GM04503 (cell line): ENCODE results near the gene HDAC11.
A peak's percentile ranks its signal among the peaks of the same experiment; 100 is the strongest.
"Not testable (repeated sequence)": the region's sequence is repeated elsewhere in the genome, so short reads cannot be mapped to it uniquely, and the experiment has no call there.

ENCODE experiments used
- DNase-seq: peaks from one replicate; pipeline ENCODE4 v3.0.0-alpha.2; 2012; ENCODE audit warnings: low read depth

Gene HDAC11, protein sequence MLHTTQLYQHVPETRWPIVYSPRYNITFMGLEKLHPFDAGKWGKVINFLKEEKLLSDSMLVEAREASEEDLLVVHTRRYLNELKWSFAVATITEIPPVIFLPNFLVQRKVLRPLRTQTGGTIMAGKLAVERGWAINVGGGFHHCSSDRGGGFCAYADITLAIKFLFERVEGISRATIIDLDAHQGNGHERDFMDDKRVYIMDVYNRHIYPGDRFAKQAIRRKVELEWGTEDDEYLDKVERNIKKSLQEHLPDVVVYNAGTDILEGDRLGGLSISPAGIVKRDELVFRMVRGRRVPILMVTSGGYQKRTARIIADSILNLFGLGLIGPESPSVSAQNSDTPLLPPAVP

DNA sequence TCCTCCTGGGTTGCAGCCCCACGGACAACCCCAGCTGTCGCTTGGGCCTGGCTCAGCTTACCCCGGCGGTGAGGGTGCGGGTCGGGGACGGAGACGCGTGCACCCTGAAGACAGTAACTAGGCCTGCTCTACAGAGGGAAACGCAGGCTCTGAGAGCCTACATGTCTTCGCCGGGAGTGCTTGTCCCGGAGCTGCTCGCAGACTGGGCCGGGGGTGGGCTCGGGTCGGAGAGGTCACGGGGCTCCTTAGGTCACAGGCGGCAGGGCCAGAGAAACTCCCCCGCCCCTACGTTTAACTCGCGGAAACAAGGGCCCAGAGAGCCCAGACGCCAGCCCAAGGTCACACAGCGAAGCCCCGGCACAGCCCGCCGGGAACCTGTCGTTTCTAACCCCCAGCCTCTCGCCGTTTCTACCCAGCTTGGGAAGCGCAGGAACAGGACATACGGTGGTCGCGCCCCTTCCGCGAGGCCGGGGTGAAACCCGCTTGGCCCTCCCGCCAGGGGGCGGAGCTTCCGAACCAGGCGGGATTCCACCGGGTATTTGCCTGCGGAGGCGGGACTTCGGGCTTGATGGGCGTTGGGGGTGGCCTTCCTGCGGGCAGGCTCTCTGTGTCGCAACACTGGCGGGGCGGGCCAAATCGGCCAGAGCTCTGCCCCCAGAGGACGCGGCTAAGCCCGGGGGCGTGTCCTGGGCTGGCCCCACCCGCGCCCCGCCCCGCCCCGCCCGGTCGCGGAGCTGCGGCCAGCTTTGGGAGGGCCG, at the start of gene HDAC11:
Gene HDAC11, plus strand, starts transcription at position 725 of the 758 bp plus-strand sequence. CDS start 42 bp downstream, outside the sequence.
- DNase-seq: peak; percentile 71

DNA sequence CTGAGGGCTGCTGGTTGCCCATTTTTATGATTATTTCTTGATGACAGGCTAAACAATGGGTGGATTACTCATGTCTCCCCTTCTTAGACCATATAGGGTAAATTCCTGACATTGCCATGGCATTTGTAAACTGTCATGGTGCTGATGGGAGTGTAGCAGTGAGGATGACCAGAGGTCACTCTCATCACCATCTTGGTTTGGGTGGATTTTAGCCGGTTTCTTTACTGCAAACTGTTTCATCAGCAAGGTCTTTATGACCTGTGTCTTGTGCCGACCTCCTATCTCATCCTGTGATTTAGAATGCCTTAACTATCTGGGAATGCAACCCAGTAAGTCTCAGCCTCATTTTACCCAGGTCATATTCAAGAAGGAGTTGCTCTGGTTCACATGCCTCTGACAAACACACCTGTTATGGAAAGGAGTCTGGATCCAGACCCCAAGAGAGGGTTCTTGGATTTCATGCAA, 49.7 kb upstream of the HDAC11 start:
- not testable (repeated sequence) for DNase-seq

DNA sequence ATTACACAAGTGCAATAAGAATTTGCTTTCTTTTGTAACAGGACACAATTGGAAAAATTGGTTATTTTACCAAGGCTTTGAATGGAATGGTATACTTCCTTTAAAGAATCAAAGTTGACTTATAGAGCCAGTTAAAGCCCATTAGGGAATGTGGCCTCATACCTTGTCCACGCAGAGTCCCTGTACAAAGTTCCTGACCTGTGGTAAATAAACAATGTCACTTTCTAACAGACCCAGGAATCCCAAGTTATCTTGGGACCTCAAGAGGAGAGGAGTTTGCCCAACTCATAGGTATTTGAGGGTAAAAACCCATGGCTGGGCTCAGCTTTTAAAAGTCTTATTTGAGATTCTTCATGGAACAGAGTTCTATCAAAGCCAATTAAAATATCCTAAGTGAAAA, 48.0 kb upstream of the HDAC11 start:
- DNase-seq: no peak

DNA sequence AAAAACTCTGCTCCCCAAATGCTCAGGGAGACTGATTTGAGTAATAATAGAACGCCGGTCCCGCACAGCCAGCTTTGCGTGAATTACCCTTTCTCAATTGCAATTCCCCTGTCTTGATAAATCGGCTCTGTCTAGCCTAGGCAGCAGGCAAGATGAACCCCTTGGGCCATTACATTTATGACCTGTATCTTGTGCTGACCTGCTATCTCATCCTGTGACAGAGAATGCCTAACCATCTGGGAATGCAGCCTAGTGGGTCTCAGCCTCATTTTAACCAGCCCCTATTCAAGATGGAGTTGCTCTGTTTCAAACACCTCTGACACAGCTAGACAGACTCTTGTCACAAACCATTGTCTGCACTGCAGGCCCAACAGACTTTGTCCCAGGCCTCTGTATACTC, 46.2 kb upstream of the HDAC11 start:
- DNase-seq: no peak

DNA sequence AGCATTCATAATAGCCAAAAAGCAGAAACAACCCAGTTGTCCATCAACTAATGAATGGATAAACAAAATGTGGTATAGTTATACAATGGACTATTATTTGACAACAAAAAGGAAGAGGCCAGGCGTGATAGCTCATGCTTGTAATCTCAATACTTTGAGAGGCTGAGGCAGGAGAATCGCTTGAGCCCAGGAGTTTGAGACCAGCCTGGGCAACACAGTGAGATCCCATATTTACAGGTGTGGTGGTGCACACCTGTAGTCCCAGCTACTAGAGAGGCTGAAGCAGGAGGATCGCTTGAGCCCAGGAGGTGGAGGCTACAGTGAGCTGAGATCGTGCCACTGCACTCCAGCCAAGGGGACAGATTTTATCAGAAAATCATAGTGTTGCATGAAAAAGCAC, 43.9 kb upstream of the HDAC11 start:
- not testable (repeated sequence) for DNase-seq

DNA sequence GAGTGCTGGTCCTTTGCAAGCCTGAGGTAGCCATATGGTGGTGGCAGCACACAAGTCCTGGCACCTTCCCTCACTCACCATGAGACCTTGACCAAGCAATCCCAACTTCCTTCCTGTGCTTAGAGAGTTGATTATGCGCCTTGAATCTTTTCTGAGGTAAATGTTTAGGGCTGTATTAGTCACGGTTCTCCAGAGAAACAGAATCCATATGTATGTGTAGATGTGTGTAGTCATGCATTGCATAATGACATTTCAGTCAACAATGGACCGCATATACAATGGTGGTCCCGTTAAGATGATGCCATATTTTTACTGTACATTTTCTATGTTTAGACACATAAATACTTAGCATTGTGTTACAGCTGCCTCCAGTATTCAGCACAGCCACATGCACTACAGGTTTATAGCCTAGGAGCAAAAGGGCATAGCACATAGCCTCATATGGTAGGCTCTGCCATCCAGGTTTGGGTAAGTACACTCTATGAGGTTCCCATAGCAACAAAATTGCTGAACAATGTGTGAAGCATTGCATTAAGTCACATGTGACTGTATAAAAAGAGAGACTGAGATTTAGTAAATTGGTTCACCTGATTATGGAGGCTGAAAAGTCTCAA, 39.8 kb upstream of the HDAC11 start:
- no peak for DNase-seq

DNA sequence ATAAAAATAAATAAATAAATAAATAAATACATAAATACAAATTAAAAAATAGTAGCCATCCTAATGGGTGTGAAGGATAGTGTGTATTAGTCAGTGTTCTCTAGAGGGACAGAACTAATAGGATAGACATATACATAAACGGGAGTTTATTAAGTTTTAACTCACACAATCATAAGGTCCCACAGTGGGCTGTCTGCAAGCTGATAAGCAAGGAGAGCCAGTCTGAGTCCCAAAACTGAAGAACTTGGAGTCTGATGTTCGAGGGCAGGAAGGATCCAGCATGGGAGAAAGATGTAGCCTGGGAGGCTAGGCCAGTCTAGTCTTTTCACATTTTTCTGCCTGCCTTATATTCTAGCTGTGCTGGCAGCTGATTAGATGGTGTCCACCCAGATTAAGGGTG, 37.2 kb upstream of the HDAC11 start:
- not testable (repeated sequence) for DNase-seq

DNA sequence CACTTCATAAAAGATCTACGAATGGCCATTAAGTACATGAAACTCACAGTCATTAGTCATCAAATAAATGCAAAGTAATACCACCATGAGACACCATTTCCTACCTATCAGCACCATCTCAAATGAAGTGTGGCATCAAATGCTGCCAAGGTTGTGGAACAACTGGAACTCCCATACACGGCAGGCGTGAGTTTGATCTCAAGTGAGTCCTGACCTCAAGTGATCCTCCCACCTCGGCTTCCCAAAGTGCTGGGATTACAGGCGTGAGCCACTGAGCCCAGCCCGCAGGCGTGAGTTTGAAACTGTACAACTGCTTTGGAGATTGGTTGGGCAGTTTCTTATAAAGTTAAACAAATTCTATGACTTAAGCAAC, 28.8 kb upstream of the HDAC11 start:
- DNase-seq: no peak

DNA sequence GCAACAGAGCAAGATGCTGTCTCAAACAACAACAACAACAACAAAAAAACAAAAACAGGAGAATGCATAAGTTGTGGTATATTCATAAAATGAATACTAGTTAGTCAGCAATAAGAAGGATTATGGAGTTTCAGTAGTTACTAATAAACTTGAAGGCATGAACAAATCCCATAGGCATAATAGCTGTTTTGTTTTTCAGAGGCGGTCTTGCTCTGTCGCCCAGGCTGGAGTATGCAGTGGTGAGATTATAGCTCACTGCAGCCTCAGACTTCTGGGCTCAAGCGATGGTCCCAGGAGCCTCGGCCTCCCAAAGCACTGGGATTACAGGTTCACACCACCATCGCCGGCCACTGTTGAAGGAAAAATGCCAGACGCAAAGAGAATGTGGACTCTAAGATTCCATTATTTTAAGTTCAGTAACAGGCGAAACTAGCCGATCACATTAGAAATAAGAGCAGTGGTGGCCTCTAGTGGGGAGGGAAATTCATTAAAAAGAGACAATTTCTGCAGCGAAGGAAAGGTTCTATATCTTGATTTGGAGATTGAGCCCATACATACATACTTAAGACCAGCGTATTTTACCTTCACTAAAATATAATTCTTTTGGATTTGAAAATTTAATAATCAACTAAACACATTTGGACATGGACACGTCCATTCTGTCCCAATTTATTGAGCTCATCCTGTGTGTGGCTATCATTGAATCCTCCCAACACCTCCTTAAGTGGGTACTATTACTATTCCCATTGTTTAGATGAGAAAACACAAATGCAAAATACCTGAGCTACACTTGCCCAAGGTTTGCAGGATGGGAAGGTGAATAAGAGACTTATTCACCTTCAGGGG, 27.4 kb upstream of the HDAC11 start:
- no peak for DNase-seq

DNA sequence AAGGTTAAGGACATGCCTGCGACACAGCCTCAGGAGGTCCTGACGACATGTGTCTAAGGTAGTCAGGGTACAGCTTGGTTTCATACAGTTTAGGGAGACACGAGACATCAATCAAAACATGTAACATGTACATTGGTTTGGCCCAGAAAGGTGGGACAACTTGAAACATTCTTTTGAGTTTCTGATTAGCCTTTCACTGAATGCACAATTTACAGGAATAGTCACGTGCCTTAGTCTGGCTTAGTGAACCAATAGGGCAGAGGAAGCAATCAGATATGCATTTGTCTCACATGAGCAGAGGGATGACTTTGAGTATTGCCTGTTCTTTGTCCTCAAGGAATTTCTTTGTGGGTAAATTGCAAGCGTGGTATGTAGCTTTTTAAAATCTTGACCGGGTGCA, 24.5 kb upstream of the HDAC11 start:
- DNase-seq: no peak

DNA sequence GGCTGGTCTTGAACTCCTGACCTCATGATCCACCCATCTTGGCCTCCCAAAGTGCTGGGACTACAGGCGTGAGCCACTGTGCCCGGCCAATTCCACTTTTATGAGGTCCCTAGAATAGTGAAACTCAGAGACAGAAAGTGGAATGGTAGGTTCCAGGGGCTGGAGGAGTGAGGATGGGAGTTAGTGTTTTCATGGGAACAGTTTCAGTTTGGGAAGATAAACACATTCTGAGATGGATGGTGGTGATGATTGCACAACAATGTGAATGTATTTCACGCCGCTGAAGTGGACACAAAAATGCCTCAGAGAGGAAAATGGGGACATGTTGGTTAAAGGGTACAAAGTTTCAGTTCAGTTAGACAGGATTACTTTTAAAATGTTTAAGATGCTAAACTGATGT, 22.5 kb upstream of the HDAC11 start:
- DNase-seq: no peak

DNA sequence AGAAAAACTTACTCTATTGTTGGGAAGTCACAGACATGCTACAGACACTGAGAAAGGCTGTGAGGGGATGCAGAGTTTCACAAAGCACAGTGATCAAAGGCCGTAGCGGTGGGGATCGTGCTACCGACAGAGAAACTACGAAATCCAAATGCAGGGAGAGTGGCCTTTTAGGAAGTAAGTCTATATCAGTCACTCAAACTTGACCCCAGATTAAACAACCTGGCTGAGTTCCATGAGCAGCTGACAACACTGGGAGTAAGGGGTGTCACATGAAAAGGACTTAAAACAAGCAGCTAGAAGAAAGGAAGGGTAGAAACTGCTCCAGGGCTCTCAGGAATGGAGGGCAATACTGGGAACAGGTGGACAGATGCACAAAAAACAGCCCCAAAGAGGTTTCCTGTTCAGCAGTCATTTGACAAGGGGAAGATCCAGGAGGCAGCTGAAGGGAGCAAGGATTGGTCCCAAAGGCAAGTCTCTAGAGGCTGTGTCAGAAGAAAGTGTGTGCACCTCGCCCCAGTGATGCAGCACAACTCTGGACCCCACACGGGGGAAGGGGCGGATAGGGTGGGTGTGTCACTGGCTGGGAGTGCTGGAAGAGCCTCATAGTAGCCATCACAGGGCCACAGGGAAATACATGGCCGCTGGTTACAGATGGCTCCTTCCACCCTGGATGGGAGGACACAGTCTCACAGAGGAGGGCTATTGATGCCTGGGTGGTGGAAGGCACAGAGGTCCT, 20.3 kb upstream of the HDAC11 start:
- DNase-seq: no peak

DNA sequence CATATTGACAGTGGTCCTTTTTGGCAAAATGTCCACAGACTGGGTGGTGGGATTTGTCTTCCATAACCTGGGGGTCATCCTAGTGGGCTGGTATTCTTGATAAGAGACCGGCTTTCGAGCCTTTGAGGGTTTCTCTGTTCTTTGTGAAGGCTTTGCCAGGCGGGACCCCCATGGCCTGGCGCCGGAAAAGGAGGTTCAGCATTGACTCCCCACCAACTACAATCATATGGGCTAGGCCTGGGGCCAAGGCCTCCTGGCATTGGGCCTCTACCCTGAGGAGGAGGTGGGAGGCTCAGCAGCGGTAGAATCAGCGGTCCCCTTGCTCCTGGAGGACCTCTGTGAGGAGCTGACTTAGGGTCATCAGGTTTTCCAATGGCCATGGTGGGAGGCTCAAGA, 19.8 kb upstream of the HDAC11 start:
- DNase-seq: no peak

DNA sequence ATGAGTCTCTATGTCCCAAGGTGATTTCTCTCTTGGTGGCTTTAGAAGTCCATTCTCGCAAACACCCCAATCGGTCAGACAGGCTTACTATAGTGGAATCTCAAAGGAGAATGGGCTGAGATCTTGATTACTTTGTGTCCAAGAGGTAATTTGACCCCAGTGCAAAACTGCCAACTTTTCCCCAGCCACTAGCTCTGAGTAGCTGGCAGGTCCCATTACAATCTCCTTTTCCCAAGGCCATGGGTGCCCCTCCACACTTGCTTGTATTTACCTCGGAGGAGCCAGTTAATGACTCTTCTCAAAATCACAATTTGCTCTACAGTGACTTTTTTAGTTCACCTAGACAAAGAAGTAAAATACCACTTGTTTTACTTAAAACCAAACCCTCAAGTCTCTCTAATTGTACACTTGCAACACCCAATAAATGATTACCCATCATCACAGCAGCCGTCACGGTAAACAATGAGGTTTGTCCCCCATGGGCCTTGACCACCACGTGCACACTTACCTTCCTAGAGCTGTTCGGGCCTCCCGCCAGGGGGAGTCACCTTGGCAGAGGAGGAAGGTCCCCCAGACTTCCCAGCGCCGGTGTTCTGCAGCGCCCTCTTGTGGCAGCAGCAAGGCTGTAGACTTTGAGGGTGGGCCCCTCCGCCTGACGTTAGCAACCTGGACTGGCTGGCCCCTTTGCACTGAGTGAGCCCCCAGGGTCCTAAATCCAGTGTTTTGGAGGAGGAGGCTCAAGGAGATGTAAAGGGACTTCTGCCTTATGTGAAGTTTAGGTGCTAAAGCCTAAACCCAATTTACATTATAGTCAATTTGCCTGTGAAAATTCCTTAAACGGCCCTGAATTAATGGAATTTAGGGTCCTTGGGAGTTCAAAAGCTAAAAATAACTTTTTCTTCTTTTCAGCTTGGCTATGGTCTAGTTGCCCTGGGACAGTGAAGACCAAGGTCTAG, 18.7 kb upstream of the HDAC11 start:
- no peak for DNase-seq

DNA sequence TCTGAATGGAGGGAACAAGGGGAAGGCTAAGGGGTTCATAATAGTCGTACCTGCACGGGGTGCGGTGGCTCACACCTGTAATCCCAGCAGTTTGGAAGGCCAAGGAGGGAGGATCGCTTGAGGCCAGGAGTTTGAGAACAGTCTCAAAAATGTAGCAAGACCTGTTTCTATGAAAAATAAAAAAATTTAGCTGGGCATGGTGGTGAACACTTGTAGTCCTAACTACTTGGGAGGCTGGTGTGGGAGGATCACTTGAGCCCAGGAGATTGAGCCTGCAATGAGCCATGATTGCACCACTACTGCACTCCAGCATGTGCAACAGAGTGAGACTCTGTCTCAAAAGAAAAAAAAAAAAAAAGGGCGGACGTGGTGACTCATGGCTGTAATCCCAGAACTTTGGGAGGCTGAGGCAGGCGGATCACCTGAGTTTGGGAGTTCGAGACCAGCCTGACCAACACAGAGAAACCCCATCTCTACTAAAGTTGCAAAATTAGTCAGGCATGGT, 17.9 kb upstream of the HDAC11 start:
- DNase-seq: no peak

DNA sequence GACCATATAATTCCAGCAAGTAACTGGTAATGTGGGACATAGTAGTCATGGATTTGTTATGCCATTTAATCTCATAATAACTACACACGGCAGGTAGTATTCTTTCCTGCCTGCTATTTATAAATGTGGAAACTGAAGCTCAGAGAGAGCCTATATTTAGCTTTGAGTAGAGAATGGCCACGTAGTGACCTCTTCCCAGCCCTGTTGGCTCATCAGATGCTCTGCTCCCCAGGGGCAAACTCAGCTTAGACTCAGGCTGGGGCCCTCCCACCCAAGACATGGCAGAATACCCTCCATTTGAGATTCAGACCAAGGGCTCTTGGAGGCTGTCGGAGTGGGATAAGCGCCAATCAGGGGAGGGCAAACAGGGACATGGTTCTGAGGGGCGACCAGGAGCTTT, 17.3 kb upstream of the HDAC11 start:
- no peak for DNase-seq

DNA sequence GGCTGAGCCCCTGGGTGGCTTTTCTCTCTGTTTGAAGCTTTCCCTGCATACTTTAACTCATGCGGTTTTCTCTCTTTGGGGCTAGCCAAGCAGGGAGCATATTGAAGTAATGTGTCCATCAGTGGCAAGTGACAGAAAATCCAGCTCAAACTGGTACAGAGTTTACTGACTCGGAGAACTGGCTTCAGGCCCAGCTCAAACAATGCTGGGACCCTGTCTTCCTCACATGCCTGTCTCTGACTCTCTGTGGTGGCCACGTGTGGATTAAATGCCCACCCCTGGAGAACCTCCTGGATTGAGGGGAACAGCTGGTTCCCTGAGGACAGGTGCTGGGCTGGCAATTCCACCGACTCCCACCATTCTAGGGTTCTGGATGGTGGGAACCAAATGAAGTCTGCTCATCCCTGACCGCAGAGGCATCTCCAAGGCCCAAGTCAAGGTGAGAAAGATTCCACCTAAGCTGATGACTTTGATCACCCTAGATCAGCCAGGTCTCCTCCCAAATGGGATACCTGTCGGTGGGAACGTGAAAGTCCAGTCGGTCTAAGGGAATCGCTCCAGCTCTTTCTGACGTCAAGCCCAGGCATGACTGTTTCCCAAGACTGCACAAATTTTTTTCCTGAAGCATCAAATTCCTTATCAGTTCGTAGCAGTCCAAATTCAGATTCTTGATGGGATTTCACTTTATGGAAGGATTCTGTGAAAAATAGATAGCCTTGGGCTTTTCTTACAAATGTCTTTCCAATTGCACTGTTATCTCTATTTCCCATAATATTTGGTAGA, 16.3 kb upstream of the HDAC11 start:
- DNase-seq: no peak

DNA sequence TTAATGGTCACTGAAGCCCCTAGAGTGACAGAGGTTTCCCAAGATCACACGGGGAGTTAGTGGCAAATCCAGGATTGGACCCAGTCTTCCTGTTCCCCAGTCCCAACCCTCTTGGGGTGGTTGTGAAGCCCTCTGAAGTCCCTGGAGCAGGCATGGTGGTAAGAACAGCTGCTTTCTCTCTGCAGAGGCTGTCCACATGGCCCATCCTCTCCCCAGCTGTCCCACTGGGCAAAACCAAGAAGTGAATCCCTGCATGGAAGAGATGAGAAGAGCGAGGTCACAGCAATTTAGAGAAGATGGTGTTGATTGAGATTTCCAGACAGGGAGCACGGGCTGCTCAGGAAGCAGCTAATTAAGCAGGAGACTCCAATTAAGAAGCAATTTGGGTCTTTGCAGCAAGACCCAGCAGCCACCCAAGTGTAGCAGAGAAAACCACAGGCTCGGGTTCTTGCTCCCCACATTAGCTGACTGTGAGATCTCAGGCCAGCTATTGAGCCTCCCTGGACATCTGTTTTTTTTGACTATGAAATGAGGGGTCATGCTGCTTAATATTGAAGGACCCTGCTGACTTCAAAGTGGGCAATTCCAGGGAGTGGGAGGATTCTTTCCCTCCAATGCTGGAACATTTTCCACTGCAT, 14.8 kb upstream of the HDAC11 start:
- DNase-seq: no peak

DNA sequence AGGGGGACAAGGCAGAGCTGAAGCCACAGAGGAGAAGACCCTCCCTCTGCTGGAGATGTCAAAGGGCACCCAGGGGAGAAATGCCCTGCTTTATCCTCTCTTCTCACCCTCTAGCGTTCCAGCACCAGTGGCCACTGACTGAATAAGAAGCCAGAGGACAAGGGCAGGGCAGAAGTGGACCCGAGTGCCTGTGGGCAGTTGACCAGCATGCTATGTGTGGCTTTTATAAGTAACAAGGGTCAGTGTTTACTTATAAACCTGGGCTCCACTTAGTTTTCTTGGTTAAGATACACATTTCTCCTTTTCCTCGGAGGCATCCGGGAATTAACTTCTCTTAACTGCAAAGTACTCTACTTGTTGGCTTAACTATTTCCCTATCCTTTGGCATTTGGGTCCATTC, 13.3 kb upstream of the HDAC11 start:
- no peak for DNase-seq
